Left ventricle myocardium inferior (tissue), 1 donor: ENCODE data around the gene SLX4. TPM values are rescaled to one million over a fixed set of nuclear protein-coding genes. Genes with fewer than 3 reads are reported as not detected.

Experiments
- DNase-seq: peaks from one replicate; pipeline ENCODE4 v3.0.0-alpha.2; 2020
- H3K27ac ChIP-seq: fragments of 200-600 bp; replicated peaks from 2 replicates; pipeline ENCODE4 v1.8.0; 2021
- H3K27me3 ChIP-seq: fragments of 200-600 bp; 2 replicates; pipeline ENCODE4 v1.8.0; 2021; ENCODE audit warnings: low read depth
- H3K36me3 ChIP-seq: fragments of 200-600 bp; 2 replicates; pipeline ENCODE4 v1.8.0; 2021
- H3K4me1 ChIP-seq: fragments of 200-600 bp; 2 replicates; pipeline ENCODE4 v1.8.0; 2021
- H3K4me3 ChIP-seq: fragments of 200-600 bp; 2 replicates; pipeline ENCODE4 v1.8.0; 2021; ENCODE audit warnings: mild to moderate bottlenecking, moderate library complexity
- H3K9me3 ChIP-seq: fragments of 200-600 bp; replicated peaks from 2 replicates; pipeline ENCODE4 v1.8.0; 2021
- intact Hi-C: fragments of 100-400 bp; cut with micrococcal nuclease; formaldehyde crosslinking; loops from one replicate; pipeline ENCODE4 v1.11.0; 2022
- total RNA-seq: library from RNA; stranded (reverse); fragmentation: NEBNext Ultra II Directional; extraction: Animal tissue kit (Norgen Biotek cat#: 25700); gene quantifications from one replicate; pipeline ENCODE4 v1.2.1, GENCODE V29; 2021
- TF ChIP-seq, protein P1 (sequence below): fragments of 200-600 bp; IDR thresholded peaks from 2 replicates; pipeline ENCODE4 v1.8.0; 2021; ENCODE audit warnings: antibody characterized with exemption, mild to moderate bottlenecking, borderline replicate concordance
- donor health status: DM: no; HTN: yes; CAD: no; lungs with severe emphysema.

The SLX4 gene
- total RNA-seq, 1 donor from 2014 or later: 2.5 TPM

DNA sequence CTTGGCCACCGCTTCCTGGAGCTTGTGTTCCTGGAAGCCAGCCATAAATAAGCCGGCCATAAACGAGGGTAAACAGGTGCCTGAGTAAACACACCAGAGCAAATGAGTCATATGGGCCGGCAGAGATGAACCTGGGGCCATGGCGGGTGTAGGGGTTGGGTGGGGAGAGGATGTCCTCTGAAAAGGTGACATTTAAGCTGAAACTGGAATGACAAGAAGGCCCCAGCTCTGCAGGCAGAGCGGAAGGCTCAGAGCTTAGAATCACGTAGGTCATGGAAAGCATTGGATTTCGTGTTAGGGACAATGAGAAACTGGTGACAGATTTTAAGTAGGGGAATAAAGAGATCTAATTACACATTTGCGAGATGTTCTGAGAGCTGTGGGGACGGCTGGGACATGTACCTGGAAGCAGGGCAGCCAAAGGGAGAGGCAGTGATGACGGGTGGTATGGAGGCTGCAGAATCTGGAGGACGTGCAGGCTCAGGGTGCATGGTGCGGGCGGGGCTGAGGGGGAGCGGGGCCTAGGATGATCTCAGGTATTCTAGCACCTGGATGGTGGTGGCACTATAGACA lies 35.0 kb upstream of the SLX4 start:
- DNase-seq: no peak
- intact Hi-C loops: no loop called here
- no peak overlapping the region for H3K4me3 ChIP-seq
- H3K27ac ChIP-seq: no peak overlapping the region
- TF ChIP-seq, protein P1, sequence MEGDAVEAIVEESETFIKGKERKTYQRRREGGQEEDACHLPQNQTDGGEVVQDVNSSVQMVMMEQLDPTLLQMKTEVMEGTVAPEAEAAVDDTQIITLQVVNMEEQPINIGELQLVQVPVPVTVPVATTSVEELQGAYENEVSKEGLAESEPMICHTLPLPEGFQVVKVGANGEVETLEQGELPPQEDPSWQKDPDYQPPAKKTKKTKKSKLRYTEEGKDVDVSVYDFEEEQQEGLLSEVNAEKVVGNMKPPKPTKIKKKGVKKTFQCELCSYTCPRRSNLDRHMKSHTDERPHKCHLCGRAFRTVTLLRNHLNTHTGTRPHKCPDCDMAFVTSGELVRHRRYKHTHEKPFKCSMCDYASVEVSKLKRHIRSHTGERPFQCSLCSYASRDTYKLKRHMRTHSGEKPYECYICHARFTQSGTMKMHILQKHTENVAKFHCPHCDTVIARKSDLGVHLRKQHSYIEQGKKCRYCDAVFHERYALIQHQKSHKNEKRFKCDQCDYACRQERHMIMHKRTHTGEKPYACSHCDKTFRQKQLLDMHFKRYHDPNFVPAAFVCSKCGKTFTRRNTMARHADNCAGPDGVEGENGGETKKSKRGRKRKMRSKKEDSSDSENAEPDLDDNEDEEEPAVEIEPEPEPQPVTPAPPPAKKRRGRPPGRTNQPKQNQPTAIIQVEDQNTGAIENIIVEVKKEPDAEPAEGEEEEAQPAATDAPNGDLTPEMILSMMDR: no peak
- H3K36me3 ChIP-seq: peaks cover 14% of the 10 kb centered on the region
- H3K9me3 ChIP-seq: no peaks in the 10 kb centered on the region
- no peaks in the 10 kb centered on the region for H3K27me3 ChIP-seq
- H3K4me1 ChIP-seq: no peaks in the 10 kb centered on the region

DNA sequence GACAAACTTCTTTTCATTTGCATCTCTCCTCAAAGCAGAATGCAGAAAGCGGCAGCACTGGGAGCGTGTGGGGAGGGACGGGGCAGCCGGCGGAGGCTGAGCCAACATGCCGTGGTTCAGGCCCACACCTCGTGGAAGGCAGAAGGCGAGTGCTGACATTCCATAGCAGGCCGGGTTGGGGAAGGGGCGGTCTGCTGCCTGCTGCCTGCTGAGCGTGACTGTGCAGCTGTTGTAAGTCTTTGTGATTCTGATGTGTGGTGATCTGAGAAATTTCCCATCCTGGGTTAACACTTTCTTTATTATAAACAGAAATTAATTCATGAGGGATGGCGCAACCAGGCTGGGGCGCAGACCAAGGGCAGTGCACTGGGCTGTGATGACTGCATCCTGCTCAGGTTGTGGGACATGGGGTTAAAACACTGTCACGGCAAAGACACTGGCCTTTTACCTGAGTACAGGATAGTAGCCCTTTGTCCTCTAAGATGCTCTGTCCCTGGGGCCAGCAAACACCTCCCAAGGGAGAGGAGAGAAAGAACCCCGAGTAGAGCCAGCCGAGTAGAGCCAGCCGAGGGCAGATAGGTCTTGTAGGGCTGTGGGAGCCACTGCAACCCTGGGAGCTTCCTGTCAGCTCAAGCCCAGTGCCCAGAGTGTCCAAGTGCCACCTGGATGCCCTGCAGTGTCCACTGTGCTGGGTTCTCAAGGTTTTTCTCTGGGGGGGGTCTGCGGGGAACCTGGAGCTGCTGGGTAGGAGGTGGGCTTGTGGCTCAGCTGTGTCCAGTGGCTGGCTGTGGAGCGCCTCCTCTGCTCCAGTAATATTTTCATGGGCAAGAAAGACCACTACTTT lies 34.3 kb upstream of the SLX4 start:
- TF ChIP-seq, protein P1: no peak
- H3K9me3 ChIP-seq: no peaks in the 10 kb centered on the region
- H3K36me3 ChIP-seq: peaks cover 15% of the 10 kb centered on the region
- no peak overlapping the region for H3K4me3 ChIP-seq
- no peak for DNase-seq
- intact Hi-C loops: no loop called here
- H3K27ac ChIP-seq: no peak overlapping the region
- H3K4me1 ChIP-seq: no peaks in the 10 kb centered on the region
- no peaks in the 10 kb centered on the region for H3K27me3 ChIP-seq

DNA sequence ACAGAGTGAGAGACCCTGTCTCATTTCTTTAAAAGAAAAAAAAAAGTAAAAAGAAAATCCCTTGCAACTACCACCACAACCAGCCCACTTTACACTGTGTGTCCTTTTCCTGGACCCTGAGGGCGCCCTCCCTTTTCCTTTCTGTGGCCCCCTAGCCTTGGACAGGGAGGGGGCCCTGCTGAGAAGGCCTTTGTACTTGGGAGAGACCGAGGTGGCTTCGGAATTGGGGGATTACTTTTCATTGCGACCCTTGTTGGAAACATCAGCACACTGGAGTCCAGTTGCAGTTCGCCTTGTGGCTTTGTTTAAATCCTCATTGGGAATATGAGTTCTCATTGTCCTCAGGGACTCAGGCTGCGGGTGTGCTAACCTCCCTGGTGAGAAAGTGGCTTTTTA lies 33.7 kb upstream of the SLX4 start:
- Histone ChIP-seq H3K4me3 (no peak overlapping the region), H3K9me3 (no peaks in the 10 kb centered on the region), H3K36me3 (peaks cover 16% of the 10 kb centered on the region), H3K27ac (no peak overlapping the region), H3K27me3 (no peaks in the 10 kb centered on the region), H3K4me1 (no peaks in the 10 kb centered on the region)
- DNase-seq: no peak
- TF ChIP-seq, protein P1: no peak
- intact Hi-C loops: no loop called here

DNA sequence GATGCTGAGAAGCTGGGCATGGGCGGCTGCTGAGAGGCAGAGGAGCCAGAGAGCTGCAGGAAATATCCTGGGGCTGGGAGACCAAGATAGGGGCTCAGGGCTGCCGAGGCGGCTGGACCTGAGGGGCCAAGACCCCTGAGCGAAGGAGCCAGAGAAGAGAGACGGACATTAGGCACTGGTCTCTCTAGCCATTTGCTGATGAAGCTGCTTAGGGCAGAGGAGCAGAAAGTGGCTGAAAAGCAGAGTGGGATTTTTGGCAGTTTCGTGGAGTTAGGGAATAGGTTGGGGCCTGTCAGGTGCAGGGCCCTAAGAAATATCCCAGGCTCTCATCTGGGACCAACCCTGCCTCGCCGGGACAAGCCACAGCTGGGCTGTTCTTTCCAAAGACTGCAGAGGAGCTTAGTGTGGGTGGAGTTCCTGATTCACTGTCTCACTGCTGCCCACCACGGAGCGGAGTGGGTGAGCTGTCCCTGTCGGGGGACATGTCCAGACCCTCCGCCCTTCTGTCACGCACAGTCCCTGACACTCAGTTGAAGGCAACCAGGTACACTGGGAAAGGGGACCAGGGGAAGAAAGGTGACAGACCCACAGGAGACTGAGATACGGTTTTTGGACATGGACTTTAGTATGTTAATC lies 31.8 kb upstream of the SLX4 start:
- intact Hi-C loops: no loop called here
- H3K4me3 ChIP-seq: no peak overlapping the region
- H3K4me1 ChIP-seq: no peaks in the 10 kb centered on the region
- H3K9me3 ChIP-seq: no peaks in the 10 kb centered on the region
- DNase-seq: no peak
- H3K36me3 ChIP-seq: peaks cover 16% of the 10 kb centered on the region
- H3K27ac ChIP-seq: no peak overlapping the region
- H3K27me3 ChIP-seq: no peaks in the 10 kb centered on the region
- TF ChIP-seq, protein P1: no peak

DNA sequence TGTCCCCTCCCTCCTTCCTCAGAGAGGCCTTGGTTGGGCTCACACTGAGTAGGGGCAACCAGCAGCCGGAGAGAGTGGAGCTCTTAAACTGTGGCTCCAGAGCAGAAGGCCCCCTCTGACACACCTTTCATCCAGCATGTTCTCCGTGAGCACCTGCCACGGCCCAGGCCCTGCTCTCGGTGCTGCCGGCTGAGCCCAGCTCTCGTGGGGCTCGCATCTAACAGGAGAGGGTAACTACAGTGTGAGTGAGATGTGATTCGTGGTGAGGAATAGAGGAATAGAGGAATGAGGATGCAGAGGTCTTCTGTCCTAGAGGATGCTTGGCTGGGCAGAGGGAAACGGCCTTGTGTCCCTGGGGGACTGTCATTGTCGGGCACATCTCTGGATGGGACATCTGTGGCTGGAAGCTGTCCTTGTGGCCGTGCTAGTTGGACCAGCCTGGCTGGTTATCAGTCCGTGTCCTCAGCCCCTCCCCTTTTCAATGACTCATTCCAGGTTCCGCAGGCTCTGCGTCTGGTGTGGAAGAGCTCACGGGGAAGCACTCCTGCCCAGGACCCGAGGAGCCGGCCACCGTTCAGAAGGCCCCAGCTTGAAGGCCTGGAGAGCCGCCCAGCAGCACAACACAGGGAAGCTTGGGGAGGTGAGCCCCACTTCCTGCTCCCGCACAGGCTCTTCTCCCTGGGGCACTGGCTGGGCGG lies 31.1 kb upstream of the SLX4 start:
- no peaks in the 10 kb centered on the region for H3K4me1 ChIP-seq
- intact Hi-C loops: no loop called here
- H3K27ac ChIP-seq: no peak overlapping the region
- no peaks in the 10 kb centered on the region for H3K9me3 ChIP-seq
- no peaks in the 10 kb centered on the region for H3K27me3 ChIP-seq
- H3K36me3 ChIP-seq: peaks cover 16% of the 10 kb centered on the region
- H3K4me3 ChIP-seq: no peak overlapping the region
- TF ChIP-seq, protein P1: no peak
- DNase-seq: no peak
